Esophagus squamous epithelium (tissue), 5 donors: ENCODE results near the gene IAH1. TPM values are rescaled to one million over a fixed set of nuclear protein-coding genes. Genes with fewer than 3 reads are reported as not detected.

Experiments used
- DNase-seq: peaks from one replicate; lab custom pipeline; 2025; lab: John Stamatoyannopoulos, UW
- H3K27ac ChIP-seq, 4 donors: fragments of 200-600 bp; sonication (generic); one replicate each; pipeline ENCODE4 v1.5.1; 2016 to 2019; ENCODE audit warnings: mild to moderate bottlenecking in 1 of 4
- H3K27me3 ChIP-seq, 4 donors: fragments of 200-600 bp; sonication (generic); 1 replicate in 3 of 4; 2 replicates in 1 of 4; pipeline versions ENCODE4 v1.5.1 to v1.6.0; 2017 to 2021; ENCODE audit warnings: antibody characterized with exemption in 1 of 4
- H3K36me3 ChIP-seq, 3 donors: fragments of 200-600 bp; sonication (generic); one replicate each; pipeline ENCODE4 v1.5.1; 2016 to 2019
- H3K4me1 ChIP-seq, 3 donors: fragments of 200-600 bp; sonication (generic); one replicate each; pipeline ENCODE4 v1.5.1; 2017 to 2019
- H3K4me3 ChIP-seq, 4 donors: fragments of 200-600 bp; sonication (generic); 1 replicate in 3 of 4; 2 replicates in 1 of 4; pipeline ENCODE4 v1.5.1; 2016 to 2019; ENCODE audit warnings: mild to moderate bottlenecking in 2 of 4, moderate library complexity in 1 of 4
- H3K9me3 ChIP-seq, 3 donors: fragments of 200-600 bp; sonication (generic); one replicate each; pipeline ENCODE4 v1.5.1; 2016 to 2019
- CTCF ChIP-seq, 6 experiments: fragments of 450-650 bp in 4 of 6; fragments of 200-600 bp in 2 of 6; sonication (generic) in 2 of 6; IDR thresholded peaks; one replicate each; pipeline ENCODE4 v1.5.1; 2016 to 2019; ENCODE audit warnings: antibody characterized with exemption in 6 of 6, mild to moderate bottlenecking in 4 of 6, moderate library complexity in 4 of 6
- POLR2A ChIP-seq, 4 donors: fragments of 450-650 bp; IDR thresholded peaks; one replicate each; pipeline ENCODE4 v1.6.1; 2017; ENCODE audit warnings: antibody characterized with exemption in 4 of 4, mild to moderate bottlenecking in 4 of 4, moderate library complexity in 3 of 4
- WGBS, 2 donors: methylation state at CpG; one replicate each; pipeline ENCODE4 v1.1.5; 2018; 5-methylcytosine and 5-hydroxymethylcytosine counted together
- intact Hi-C: fragments of 100-400 bp; cut with DNase I; formaldehyde crosslinking; loops from one replicate; pipeline ENCODE4 v1.15.0; 2022
- total RNA-seq, 4 donors: library from RNA; depleted of rRNA; stranded (reverse); fragments of >200 nt; gene quantifications; one replicate each; pipeline ENCODE4 v1.1.0, GENCODE V29; 2016
- donor health status: DM: yes; HTN: yes; CAD: no.

Gene IAH1
- 10 to 100 TPM in 3 of 4 donors, 1 to 10 TPM in 1; 6.0 to 47.9 (median 25.2) TPM for total RNA-seq

- peaks cover 8 to 42% (median 12%) of the 10 kb centered on the region in 3 donors for H3K4me1 ChIP-seq
- peak in 2 of 4 donors; percentile 43 to 76 for TF ChIP-seq POLR2A (IDR thresholded peaks at IDR 0.05)
- peak in 1 of 6 experiments; percentile 6 for TF ChIP-seq CTCF (IDR thresholded peaks at IDR 0.05)
- WGBS, 2 donors = 0% methylated on average over 5 of the region's 91 CpGs; no CpG with 5 or more reads in 1 of the 2 donors
- peaks cover 0 to 59% (median 0%) of the 10 kb centered on the region in 3 donors for H3K36me3 ChIP-seq
- no peaks in the 10 kb centered on the region for H3K9me3 ChIP-seq
- no peak for DNase-seq
- H3K4me3 ChIP-seq = peak within 1 kb of the TSS; percentile 78 to 93 (median 84)
- peak within 1 kb of the TSS; percentile 86 to 95 (median 91) for H3K27ac ChIP-seq
- no peaks in the 10 kb centered on the region for H3K27me3 ChIP-seq
- intact Hi-C loops = no loop called here
These were observed at the start of gene IAH1 for GRCh38 chr2:9474361-9475057. IAH1 (plus strand) TSS chr2:9474551; CDS start chr2:9474567, 16 bp downstream.

DNA sequence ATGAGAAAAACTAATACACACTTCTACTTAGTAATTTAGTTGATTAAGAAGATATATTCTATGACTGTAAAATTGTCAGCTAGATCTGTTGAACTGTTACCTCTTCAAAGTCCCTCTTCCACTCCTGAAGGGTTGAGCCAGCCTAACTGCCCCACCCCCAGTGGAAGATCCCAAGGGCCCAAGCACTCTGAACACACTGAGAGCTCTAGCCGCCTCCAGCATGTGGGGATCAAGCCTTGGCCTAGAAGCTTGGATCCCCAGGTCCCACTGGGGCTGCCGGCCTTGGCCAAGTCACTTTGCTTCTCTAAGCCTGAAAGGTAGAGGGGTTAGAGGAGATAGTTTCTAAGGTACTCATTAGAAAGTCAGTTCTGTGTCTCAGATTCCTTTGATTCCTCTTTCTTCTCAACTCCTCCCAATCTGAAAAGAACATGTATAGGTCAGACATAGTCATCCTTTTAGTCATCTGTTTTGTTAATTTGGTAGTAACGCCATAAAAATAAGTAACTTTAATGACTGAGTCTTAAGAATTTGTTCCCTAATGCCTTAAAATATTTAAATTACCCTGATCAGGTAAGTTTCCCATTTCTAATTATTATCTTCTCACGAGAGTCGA is 45.3 kb upstream of the IAH1 start:
- H3K4me3 ChIP-seq = no peak overlapping the region
- H3K9me3 ChIP-seq = no peaks in the 10 kb centered on the region
- no peaks in the 10 kb centered on the region for H3K27me3 ChIP-seq
- H3K36me3 ChIP-seq = peaks cover 0 to 55% (median 0%) of the 10 kb centered on the region in 3 donors
- no peak overlapping the region for H3K27ac ChIP-seq
- no peak for DNase-seq
- intact Hi-C loops = no loop called here
- TF ChIP-seq CTCF (IDR thresholded peaks at IDR 0.05) (no peak), POLR2A (IDR thresholded peaks at IDR 0.05) (no peak)
- H3K4me1 ChIP-seq = peaks cover 5 to 13% (median 8%) of the 10 kb centered on the region in 3 donors
- WGBS, 2 donors = 71 to 77% methylated on average over 5 of the region's 5 CpGs

GRCh38 chr2:9430316-9431293 is 43.7 kb upstream of the IAH1 start:
- Histone ChIP-seq H3K9me3 (no peaks in the 10 kb centered on the region), H3K4me1 (no peaks in the 10 kb centered on the region), H3K27ac (no peak overlapping the region), H3K36me3 (peaks cover 0 to 71% (median 0%) of the 10 kb centered on the region in 3 donors), H3K27me3 (no peaks in the 10 kb centered on the region), H3K4me3 (no peak overlapping the region)
- DNase-seq = no peak
- intact Hi-C loops = no loop called here
- no peak for TF ChIP-seq CTCF (IDR thresholded peaks at IDR 0.05)
- TF ChIP-seq POLR2A (IDR thresholded peaks at IDR 0.05) = no peak
- 60 to 78% methylated on average over 2 of the region's 2 CpGs for WGBS, 2 donors

DNA sequence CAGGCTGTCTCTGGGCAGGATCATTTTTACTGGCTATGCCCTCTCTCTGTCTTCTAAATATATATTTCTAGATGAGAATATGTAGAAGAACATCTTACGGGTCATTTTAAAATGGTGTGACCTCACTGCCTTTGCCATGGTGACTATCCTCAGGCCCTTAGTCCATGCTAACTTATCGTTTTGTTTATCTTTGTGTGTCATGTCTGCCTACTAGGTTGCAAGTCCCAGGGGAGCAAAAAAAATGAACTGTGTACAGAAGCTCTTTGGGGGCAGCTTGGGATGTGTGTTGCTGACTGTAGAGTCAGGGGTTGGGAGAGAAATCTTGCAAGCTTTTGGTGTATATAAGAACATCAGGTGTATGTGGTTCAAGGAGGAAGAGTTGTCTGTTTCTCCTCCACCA is 39.9 kb upstream of the IAH1 start:
- TF ChIP-seq POLR2A (IDR thresholded peaks at IDR 0.05) (no peak), CTCF (IDR thresholded peaks at IDR 0.05) (no peak)
- Histone ChIP-seq H3K27me3 (no peaks in the 10 kb centered on the region), H3K9me3 (no peaks in the 10 kb centered on the region), H3K27ac (no peak overlapping the region), H3K4me3 (no peak overlapping the region), H3K4me1 (no peaks in the 10 kb centered on the region), H3K36me3 (peaks cover 0 to 99% (median 0%) of the 10 kb centered on the region in 3 donors)
- 71 to 79% methylated on average over 2 of the region's 2 CpGs for WGBS, 2 donors
- intact Hi-C loops = no loop called here
- no peak for DNase-seq
